Neural cell (in vitro differentiated cells): ENCODE results near the gene SCP2. TPM values are rescaled to one million over a fixed set of nuclear protein-coding genes. Genes with fewer than 3 reads are reported as not detected.

Source experiments
- H2AFZ ChIP-seq: fragments of 200-600, 300-800 bp; sonication (generic), shearing (Covaris generic); 2 replicates; pipeline ENCODE4 v1.6.0; 2014; ENCODE audit warnings: low read depth, mild to moderate bottlenecking, antibody characterized with exemption, low read length, moderate library complexity
- H3F3A ChIP-seq: fragments of 200-600 bp; shearing (Covaris generic); 2 replicates; pipeline ENCODE4 v1.6.1; 2016; ENCODE audit warnings: mild to moderate bottlenecking, moderate library complexity, mixed read lengths, antibody characterized with exemption, low read length; ENCODE audit not compliant: insufficient read depth, poor library complexity, severe bottlenecking
- H3K27ac ChIP-seq: fragments of 200-600, 300-800 bp; sonication (generic), shearing (Covaris generic); 2 replicates; pipeline ENCODE4 v1.5.1; 2014; ENCODE audit warnings: mild to moderate bottlenecking, low read length, moderate library complexity
- H3K27me3 ChIP-seq: fragments of 300-800, 200-600 bp; sonication (generic), shearing (Covaris generic); 2 replicates; pipeline ENCODE4 v1.6.0; 2014; ENCODE audit warnings: mild to moderate bottlenecking, low read depth, low read length, moderate library complexity; ENCODE audit not compliant: insufficient read depth
- H3K36me3 ChIP-seq: fragments of 300-800, 200-600 bp; sonication (generic), shearing (Covaris generic); 2 replicates; pipeline ENCODE4 v1.5.1; 2014; ENCODE audit warnings: mild to moderate bottlenecking, antibody characterized with exemption, low read length, moderate library complexity; ENCODE audit not compliant: insufficient read depth
- H3K4me2 ChIP-seq: fragments of 300-800, 200-600 bp; sonication (generic), shearing (Covaris generic); 2 replicates; pipeline ENCODE4 v1.6.0; 2014; ENCODE audit warnings: mild to moderate bottlenecking, low read length
- H3K4me3 ChIP-seq: fragments of 300-800, 200-600 bp; sonication (generic), shearing (Covaris generic); 2 replicates; pipeline ENCODE4 v1.5.1; 2014; ENCODE audit warnings: mild to moderate bottlenecking, low read length, moderate library complexity
- H3K79me2 ChIP-seq: fragments of 200-600 bp; shearing (Covaris generic); replicated peaks from 2 replicates; pipeline ENCODE4 v1.6.0; 2014; ENCODE audit warnings: mild to moderate bottlenecking, low read length, moderate library complexity; ENCODE audit not compliant: insufficient read depth
- H3K9ac ChIP-seq: fragments of 300-800, 200-600 bp; sonication (generic), shearing (Covaris generic); 2 replicates; pipeline ENCODE4 v1.6.1; 2016; ENCODE audit warnings: mild to moderate bottlenecking, low read length, mixed read lengths
- H3K9me2 ChIP-seq: fragments of 200-600 bp; shearing (Covaris generic); 2 replicates; pipeline ENCODE4 v1.6.1; 2016; ENCODE audit warnings: mild to moderate bottlenecking, low read length, mixed read lengths; ENCODE audit not compliant: insufficient read depth
- H3K9me3 ChIP-seq: fragments of 200-600, 300-800 bp; sonication (generic), shearing (Covaris generic); 2 replicates; pipeline ENCODE4 v1.6.1; 2016; ENCODE audit warnings: mild to moderate bottlenecking, mixed run types, low read length, moderate library complexity, mixed read lengths
- H4K20me1 ChIP-seq: fragments of 200-600 bp; shearing (Covaris generic); 2 replicates; pipeline ENCODE4 v1.6.1; 2016; ENCODE audit warnings: mild to moderate bottlenecking, mixed run types; ENCODE audit not compliant: insufficient read depth
- CTCF ChIP-seq: fragments of 450-650 bp; IDR thresholded peaks from 2 replicates; pipeline ENCODE4 v1.5.1; 2014; ENCODE audit warnings: antibody characterized with exemption, mild to moderate bottlenecking, moderate library complexity; ENCODE audit not compliant: poor library complexity, severe bottlenecking
- EP300 ChIP-seq: fragments of 450-650 bp; conservative IDR thresholded peaks from 2 replicates; pipeline ENCODE4 v1.6.1; 2014; ENCODE audit warnings: antibody characterized with exemption, mild to moderate bottlenecking, moderate library complexity; ENCODE audit not compliant: poor library complexity, severe bottlenecking
- EZH2 ChIP-seq: fragments of 200-600, 300-800 bp; shearing (Covaris generic), sonication (generic); IDR thresholded peaks from 2 replicates; pipeline ENCODE4 v1.6.1; 2014; ENCODE audit warnings: antibody characterized with exemption, low read length, borderline replicate concordance, mild to moderate bottlenecking; ENCODE audit not compliant: insufficient read depth, poor library complexity, severe bottlenecking
- MXI1 ChIP-seq: fragments of 450-650 bp; conservative IDR thresholded peaks from 2 replicates; pipeline ENCODE4 v1.6.1; 2014; ENCODE audit warnings: antibody characterized with exemption, mild to moderate bottlenecking; ENCODE audit not compliant: poor library complexity, severe bottlenecking
- POLR2AphosphoS5 ChIP-seq: IDR thresholded peaks from 2 replicates; pipeline ENCODE4 v1.6.1; 2012
- RAD21 ChIP-seq: fragments of 450-650 bp; conservative IDR thresholded peaks from 2 replicates; pipeline ENCODE4 v1.6.1; 2014; ENCODE audit warnings: antibody characterized with exemption, mild to moderate bottlenecking, moderate library complexity
- REST ChIP-seq: IDR thresholded peaks from 2 replicates; pipeline ENCODE4 v1.6.1; 2012; ENCODE audit warnings: borderline replicate concordance
- SMC3 ChIP-seq: fragments of 450-650 bp; conservative IDR thresholded peaks from 2 replicates; pipeline ENCODE4 v1.6.1; 2014; ENCODE audit warnings: antibody characterized with exemption, mild to moderate bottlenecking, moderate library complexity; ENCODE audit not compliant: poor library complexity
- TAF1 ChIP-seq: IDR thresholded peaks from 2 replicates; pipeline ENCODE4 v1.6.1; 2012; ENCODE audit warnings: low read depth
- polyA plus RNA-seq: library from polyadenylated mRNA; depleted of rRNA; stranded (reverse); fragments of >200 nt; gene quantifications from 2 replicates; pipeline ENCODE4 v1.2.3, GENCODE V29; 2014

SCP2 gene
- polyA plus RNA-seq, 1 donor from 2014 or later = 182 TPM

- Histone ChIP-seq H4K20me1 (no peaks in the 10 kb centered on the region), H3K9ac (no peak overlapping the region), H3K27me3 (no peaks in the 10 kb centered on the region), H3K79me2 (no peaks in the 10 kb centered on the region), H3K27ac (no peak overlapping the region), H3K4me2 (no peak overlapping the region), H3F3A (no peaks in the 10 kb centered on the region), H3K4me3 (no peak overlapping the region), H3K9me3 (no peaks in the 10 kb centered on the region), H3K36me3 (no peaks in the 10 kb centered on the region), H3K9me2 (no peaks in the 10 kb centered on the region), H2AFZ (no peak overlapping the region)
- TF ChIP-seq CTCF (no peak), EZH2 (no peak), MXI1 (no peak), RAD21 (no peak), POLR2AphosphoS5 (no peak), EP300 (no peak), REST (no peak), TAF1 (no peak), SMC3 (no peak)
These were observed 34.5 kb upstream of the SCP2 start for GRCh38 chr1:52892424-52893215.

- no peaks in the 10 kb centered on the region for H3K36me3 ChIP-seq
- no peak overlapping the region for H2AFZ ChIP-seq
- TF ChIP-seq EZH2 (no peak), EP300 (no peak), REST (no peak)
- H3K9ac ChIP-seq = no peak overlapping the region
- H3F3A ChIP-seq = no peaks in the 10 kb centered on the region
- H3K79me2 ChIP-seq = no peaks in the 10 kb centered on the region
- H4K20me1 ChIP-seq = no peaks in the 10 kb centered on the region
- H3K27ac ChIP-seq = no peak overlapping the region
- H3K9me3 ChIP-seq = no peaks in the 10 kb centered on the region
- H3K27me3 ChIP-seq = no peaks in the 10 kb centered on the region
- no peaks in the 10 kb centered on the region for H3K9me2 ChIP-seq
- no peak overlapping the region for H3K4me2 ChIP-seq
- no peak overlapping the region for H3K4me3 ChIP-seq
These were observed 27.6 kb upstream of the SCP2 start for GRCh38 chr1:52899445-52899894.
